Epithelial cell of esophagus (primary cell): ENCODE data around the gene RC3H2.

Source experiments
- DNase-seq: peaks from one replicate; pipeline ENCODE4 v3.0.0; 2010; ENCODE audit warnings: low read depth
- H3K4me3 ChIP-seq: 2 replicates; pipeline ENCODE4 v1.5.1; 2011; ENCODE audit warnings: mild to moderate bottlenecking, low read length, control low read depth
- CTCF ChIP-seq: IDR thresholded peaks from 2 replicates; pipeline ENCODE4 v1.5.1; 2011; ENCODE audit warnings: low read depth, mild to moderate bottlenecking, low read length, control low read depth, inconsistent platforms; ENCODE audit not compliant: insufficient read depth; ENCODE audit errors: missing control alignments

The RC3H2 gene

GRCh38 chr9:122822938-122823337 lies 82.2 kb downstream of the RC3H2 start:
- no peak overlapping the region for H3K4me3 ChIP-seq
- no peak for DNase-seq
- TF ChIP-seq CTCF = no peak

- no peak overlapping the region for H3K4me3 ChIP-seq
- TF ChIP-seq CTCF = no peak
- DNase-seq = no peak
Measured at GRCh38 chr9:122822056-122822455, 83.1 kb downstream of the RC3H2 start.

- no peak for DNase-seq
- TF ChIP-seq CTCF = no peak
- no peak overlapping the region for H3K4me3 ChIP-seq
Measured at GRCh38 chr9:122821278-122821943, 83.7 kb downstream of the RC3H2 start.

- DNase-seq = no peak
- no peak overlapping the region for H3K4me3 ChIP-seq
- TF ChIP-seq CTCF = no peak
Measured at GRCh38 chr9:122820490-122820845, 84.7 kb downstream of the RC3H2 start.

GRCh38 chr9:122819791-122820489 lies 85.2 kb downstream of the RC3H2 start:
- no peak for TF ChIP-seq CTCF
- H3K4me3 ChIP-seq = no peak overlapping the region
- DNase-seq = no peak

- TF ChIP-seq CTCF = no peak
Measured at GRCh38 chr9:122819326-122819725, 85.8 kb downstream of the RC3H2 start.

More at GRCh38 chr9:122819326-122819725, 85.8 kb downstream of the RC3H2 start:
- no peak overlapping the region for H3K4me3 ChIP-seq
- no peak for DNase-seq
